ENCODE measurements around the gene KLHL17.
"Not testable (repeated sequence)": the region's sequence is repeated elsewhere in the genome, so short reads cannot be mapped to it uniquely, and the experiment has no call there.

KLHL17 gene

DNA sequence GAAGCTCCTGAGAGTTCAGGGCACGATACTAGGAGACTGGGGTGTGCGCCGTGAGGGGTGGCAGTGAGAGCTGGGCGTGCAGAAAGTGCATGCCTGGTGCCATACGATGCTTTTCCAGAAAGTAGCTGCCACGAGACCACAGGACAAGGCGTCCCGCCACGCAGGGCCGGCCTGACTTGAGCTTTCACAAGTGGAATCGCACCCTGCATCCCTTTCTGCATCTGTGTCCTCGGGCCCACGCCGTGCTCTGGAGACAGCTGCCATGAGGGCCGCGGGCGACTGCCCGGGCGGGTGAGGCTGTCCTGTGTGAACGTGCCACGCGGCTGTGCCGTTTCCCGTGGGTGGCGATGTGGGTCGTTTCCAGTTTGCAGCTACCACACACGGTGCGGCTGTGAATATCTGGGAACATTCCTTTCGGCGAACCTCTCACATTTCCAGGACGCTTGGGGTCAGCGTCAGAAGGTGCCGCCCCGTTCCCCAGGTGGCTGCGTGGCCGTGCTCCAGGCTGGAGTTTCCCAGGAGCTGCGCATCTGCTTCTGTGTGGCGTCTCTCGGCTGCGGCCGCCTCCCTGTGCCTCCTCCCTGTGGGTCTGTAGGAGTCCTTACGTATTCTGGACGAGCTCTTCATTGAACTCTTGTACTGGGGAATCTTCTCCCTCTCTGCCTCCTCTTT, 22.5 kb downstream of the KLHL17 start:
- no peak for DNase-seq

DNA sequence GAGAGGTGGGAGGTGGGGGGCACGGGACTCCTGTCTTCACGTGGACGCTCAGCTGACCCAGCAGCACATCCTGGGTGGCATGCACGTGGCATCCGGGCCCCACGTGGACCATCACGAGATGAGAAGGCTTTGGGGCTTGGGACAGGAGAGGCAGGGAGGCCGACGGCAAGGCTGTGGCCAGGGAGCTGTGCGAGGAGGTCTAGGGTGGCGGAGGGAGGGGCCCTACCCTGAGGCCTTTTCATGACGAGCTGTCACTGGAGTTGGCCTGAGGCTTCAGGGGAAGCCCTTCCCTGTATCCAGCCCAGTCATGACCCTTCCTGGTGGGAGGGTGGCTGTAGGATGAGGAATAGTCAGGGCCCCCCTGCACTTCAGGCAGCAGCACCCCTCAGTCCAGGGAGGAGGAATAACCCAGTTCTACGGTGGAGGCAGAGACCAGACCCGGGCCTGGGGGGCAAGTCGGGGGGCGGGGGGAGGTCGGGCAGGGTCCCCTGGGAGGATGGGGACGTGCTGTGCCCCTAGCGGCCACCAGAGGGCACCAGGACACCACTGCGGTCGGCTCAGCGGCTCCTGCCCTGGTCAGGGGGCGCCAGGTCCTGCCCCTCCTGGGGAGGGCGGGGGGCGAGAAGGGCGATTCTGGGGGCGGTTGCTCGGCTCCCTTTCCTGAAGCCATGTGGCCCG, 23.6 kb downstream of the KLHL17 start:
- no peak for DNase-seq

DNA sequence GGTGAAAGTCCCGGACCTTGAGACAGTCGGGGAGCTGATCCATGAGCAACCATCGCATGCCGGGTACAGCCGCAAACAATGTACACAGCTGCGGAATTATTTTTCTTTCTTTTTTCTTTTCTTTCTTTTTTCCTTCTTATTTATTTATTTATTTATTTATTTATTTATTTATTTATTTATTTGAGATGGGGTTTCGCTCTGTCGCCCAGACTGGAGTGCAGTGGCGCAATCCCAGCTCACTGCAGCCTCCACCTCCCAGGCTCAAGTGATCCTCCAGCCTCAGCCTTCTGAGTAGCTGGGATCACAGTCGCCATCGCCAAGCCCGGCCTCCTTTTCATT, 24.1 kb downstream of the KLHL17 start:
- no peak for DNase-seq

DNA sequence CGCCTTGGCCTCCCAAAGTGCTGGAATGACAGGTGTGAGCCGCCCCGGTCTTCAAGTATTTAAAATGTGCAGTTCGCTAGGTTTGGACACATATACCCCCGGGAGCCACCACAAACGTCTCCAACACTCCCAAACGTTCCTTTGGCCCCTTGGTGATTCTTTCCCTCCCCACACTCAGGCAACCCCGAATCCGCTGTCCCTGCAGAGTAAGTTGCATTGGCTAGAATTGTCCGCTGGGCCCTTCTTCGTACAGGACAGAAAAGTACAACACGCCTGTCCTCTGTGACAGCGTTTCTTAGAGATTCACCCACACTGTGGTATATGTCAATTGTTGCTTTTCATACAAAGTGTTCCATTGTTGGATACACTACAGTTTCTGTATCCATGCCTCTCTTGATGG, 24.7 kb downstream of the KLHL17 start:
- DNase-seq, result no peak

DNA sequence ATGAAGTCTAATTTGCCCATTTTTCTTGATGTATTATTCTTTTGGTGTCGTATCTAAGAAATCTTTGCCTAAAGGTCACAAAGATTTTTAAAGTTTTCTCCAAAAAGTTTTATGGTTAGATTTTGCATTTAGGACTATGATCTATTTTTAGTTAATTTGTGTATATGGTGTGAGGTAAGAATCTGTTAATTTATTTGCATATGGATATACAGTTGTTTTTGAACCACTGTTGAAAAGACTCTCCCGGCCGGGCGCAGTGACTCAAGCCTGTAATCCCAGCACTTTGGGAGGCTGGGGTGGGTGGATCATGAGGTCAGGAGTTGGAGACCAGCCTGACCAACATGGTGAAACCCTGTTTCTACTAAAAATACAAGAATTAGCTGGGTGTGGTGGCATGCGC, 27.7 kb downstream of the KLHL17 start:
- DNase-seq, result not testable (repeated sequence)

DNA sequence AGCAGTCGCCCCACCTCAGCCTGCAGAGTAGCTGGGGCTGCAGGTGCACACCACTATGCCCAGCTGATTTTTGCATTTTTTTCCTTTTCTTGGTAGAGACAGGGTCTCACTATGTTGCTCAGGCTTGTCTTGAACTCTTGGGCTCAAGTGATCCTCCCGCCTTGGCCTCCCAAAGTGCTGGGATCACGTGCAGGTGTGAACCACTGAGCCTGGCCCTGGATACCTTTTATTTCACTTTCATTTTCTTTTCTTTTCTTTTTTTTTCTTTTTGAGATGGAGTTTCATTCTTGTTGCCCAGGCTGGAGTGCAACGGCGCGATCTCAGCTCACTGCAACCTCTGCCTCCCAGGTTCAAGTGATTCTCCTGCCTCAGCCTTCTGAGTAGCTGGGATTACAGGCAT, 30.9 kb downstream of the KLHL17 start:
- not testable (repeated sequence) for DNase-seq

DNA sequence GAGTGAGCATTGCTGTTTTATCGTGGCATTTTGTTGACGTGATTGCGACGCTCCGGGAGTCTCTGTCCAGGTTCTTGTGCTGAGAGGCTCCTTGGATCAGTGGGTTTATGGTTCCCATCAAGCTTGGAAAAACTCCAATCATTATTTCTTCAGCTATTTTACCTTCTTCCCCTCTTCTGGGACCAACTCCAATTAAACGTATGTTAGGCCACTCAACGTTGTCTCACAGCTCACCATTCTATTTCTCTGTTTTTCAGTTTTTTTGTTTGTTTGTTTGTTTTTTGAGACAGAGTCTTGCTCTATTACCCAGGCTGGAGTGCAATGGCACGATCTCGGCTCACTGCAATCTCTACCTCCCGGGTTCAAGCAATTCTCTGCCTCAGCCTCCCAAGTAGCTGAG, 31.5 kb downstream of the KLHL17 start:
- no peak for DNase-seq

DNA sequence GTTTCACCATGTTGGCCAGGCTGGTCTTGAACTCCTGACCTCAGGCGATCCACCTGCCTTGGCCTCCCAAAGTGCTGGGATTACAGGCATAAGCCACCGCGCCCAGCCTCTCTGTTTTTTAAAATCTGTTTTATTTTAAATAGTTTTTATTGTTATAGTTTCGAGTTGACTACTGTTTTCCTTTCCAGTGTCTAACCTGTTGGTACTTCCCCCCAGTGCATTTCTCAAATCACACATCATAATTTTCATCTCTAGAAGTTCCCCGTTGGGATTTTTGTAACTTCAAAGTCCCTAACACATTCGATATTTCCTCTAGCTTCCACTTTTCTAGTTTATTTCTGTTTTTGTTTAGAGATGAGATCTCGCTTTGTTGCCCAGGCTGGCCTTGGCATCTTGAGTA, 32.0 kb downstream of the KLHL17 start:
- no peak for DNase-seq

DNA sequence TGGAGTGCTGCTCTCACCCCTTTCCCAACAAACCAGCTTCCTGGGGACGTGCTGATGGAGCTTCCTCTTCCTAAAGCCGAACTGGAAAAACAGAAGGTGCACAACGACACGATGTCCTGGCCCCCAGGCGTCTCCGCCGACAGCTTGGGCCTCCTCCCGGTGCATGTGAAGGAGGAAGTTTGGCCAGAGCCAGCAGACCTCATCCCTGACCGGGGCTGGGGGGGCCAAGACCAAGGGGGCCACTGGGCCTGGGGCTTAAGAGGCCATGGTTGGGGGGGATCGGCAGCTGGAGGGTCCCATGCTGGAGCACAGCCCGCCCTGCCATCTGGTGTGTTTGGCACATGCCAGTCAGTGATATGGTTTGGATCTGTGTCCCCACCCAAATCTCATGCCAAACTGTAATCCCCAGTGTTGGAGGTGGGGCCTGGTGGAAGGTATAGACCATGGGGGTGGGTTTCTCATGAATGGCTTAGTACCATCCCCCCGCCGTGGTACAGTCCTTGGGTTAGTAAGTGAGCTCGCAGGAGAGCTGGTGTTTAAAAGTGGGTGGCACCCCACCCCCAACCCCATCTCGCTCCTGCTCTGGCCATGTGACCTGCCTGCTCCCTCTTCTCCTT, 33.1 kb downstream of the KLHL17 start:
- DNase-seq, result no peak

DNA sequence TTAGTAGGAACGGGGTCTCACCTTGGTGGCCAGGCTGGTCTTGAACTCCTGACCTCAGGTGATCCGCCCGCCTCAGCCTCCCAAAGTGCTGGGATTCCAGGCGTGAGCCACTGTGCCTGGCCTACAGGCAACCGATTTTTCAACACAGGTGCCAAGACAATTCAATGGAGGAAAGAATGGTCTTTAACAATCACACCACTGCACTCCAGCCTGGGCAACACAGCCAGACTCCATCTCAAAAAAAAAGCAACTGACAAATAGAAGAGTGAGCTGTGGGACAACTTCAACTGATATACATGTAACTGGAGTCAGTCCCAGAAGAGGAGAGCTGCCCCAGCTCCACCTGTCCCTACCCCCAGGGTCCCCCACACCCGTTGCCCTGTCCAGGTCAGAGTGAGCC, 34.2 kb downstream of the KLHL17 start:
- not testable (repeated sequence) for DNase-seq

DNA sequence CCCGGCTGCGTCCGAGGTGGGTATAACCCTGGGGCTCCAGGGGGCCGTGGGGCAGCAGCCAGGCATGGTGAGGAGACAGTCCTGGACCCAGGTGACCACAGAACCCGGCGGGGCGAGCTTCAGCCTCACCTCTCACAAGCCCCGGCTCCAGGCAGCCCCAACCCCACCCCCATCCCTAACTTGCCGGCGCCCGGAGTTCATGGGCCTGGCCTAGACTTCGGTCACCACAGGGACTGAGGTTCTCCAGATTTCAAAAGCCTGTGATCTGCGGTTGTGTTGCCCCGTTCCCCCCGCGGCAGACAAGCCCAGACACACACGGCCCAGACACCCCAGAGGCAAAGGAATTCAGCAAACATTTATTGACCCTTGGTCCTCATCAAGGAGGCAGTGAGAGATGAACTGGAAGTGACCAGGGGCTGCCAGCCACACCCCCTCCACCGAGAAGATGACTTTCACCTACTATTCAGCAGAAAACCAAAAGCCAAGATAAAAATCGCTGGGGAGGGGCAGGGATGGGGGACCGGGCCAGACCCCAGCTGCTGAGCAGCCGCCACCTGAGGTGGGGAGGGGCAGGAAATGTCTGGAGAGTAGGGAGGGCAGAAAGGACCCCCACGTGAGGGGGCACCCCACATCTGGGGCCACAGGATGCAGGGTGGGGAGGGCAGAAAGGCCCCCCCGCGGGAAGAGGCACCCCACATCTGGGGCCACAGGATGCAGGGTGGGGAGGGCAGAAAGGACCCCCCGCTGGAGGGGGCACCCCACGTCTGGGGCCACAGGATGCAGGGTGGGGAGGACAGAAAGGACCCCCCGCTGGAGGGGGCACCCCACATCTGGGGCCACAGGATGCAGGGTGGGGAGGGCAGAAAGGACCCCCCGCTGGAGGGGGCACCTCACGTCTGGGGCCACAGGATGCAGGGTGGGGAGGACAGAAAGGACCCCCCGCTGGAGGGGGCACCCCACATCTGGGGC, 35.6 kb downstream of the KLHL17 start:
- no peak for DNase-seq

DNA sequence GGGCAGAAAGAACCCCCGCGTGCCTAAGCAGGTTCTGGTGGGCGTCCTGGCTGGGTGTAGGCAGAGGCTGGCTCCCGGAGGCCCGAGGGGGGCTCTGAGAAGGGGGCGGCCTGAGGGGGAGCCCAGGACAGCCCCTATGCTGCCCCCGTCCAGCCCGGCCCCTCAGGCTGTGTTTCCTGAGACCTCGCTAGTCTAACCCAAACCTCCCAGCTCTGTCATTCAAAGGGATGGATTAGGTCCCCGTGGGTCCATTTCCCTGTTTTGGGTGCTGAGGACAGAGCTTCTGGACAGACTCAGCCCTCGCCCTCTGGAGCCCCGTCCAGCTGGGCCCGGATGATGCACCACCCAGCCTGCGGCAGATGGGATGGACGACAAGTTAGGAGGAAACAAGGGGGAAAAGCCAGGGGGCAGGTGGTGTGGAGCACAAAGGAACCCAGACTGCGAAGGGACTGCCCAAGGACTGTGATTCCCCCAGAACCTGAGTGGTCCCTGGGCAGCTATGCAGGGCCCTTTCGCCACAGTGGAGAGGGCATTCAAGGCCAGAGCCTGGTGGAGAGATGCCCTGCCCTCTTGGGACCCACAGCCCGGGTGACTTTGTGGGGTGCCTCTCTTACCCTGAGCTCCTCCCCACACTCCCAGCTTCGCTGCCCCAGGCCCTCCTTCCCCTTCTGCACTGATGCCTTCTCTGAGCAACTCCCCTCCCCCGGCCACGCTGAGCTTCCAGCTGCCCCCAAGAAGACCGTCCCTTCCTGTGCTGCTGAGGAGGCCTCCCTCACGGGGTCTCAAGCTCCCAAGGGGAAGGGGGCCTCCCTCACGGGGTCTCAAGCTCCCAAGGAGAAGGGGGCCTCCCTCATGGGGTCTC, 36.7 kb downstream of the KLHL17 start:
- no peak for DNase-seq

DNA sequence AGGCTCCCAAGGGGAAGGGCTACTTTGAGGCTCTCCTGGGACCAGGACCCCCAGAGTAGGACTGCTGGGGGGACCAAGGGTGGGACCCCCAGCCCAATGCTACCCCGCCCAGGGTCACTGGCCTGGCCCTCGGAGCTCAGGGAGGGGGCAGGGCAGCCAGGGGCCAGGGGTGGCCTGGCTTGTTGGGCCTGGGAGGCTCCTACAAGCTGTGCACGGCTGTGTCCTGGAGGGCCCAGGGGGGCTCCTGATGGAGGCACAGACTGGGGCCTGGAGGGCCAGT, 37.3 kb downstream of the KLHL17 start:
- no peak for DNase-seq

DNA sequence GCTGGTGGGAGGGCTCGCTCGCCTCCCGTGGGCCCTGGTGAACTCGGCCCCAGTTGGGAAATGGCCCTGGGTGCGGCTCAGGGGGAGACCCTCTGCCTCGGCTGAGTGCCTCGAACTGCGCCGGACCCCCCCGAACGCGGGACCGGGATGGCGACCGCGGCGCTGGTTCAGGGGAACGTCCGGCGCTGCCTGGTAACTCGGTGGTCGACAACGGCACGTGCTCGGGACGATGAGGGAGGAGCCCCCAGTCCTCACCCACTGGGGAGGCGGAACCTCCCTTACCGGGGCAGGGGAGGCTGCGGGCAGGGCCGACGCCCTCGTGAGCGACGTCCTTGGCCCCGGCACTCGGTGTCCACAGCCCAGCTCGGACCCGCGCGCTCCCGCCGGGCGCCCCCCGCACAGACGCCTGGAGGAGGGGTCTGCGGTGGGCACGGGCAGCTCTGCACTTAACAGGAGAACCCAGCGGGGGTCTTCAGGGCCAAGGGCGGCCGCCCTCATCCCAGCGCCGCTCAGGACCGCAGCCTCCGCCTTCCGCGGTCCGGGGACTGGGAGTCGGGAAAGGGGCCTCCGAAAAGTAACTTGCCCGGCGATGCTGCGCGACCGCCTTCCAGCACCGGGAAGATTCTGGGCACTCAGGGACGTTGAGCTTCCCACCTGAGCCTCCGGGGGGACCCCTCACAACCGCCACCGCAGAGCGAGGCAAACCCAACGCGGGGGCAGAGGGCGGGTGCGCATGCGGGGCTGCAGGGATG, 37.8 kb downstream of the KLHL17 start:
- no peak for DNase-seq

DNA sequence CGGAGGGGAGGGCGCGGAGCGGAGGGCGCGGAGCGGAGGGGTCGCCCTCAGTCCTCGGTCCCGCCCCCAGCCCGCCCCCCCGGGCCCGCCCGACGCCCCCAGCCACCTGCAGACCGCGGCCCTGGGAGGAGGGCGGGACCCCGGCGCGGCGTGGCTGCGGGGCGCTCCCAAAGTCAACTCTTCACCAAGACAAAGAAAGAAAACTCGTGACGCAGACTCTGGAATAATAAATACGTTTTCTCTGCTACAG, 38.3 kb downstream of the KLHL17 start:
- no peak for DNase-seq

DNA sequence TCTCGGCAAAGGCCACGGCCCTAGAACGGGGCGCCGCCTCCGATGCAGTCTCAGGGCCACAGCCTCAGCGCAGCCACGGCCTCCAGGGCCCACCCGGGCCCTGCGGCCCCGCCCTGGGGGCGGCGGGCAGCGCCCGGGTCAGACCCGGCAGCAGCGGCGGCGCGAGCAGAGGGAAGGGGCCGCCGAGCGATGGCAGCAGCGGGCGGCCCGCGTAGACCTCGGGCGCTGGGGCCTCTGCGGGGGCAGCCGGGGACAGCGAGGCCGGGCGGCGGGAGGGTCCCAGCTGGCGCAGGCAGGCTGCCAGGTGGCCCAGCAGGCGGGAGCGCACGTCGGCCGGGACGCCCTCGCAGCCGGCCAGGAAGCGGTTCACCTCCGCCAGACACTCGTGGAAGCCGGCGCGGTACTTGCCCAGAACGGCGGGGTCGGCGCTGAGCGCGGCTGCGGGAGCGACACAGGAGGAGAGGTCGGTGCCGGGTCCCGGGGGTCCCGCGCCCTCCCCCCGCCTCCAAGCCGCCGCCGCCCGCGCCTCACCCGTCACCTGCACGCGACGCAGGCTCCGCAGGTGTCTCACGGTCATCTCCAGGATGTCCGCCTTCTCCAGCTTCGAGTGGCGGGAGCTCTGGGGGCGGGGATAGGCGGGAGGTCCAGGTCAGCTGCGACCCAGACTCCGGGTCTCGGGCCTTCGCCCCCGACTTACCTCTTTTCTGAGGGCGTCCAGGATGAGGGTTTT, 38.8 kb downstream of the KLHL17 start:
- no peak for DNase-seq

DNA sequence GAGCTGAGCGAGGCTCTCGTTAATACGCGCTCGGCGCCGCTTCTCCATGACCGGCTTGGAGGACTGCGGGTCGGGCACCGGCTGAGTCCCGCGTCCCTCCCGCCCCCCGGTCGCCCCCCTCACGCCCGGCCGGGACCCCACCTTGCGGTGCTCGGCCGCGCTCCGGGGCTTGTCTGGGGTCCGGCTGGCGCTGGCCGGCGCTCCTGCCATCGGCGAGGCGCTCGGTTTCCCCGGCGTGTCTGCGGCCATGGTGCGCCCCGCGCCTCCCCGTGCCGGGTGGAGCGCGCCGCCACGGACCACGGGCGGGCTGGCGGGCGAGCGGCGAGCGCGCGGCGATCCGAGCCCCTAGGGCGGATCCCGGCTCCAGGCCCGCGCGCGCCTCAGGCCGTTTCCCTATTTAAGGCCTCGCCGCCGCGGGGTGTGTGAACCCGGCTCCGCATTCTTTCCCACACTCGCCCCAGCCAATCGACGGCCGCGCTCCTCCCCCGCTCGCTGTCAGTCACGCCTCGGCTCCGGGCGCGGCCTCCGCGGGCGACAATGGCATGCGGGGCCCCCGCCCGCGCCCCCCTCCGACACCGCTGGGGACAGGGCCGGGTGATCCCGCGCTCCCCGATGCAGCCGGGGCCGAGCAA, 39.5 kb downstream of the KLHL17 start, which contains the start of gene HES4:
Gene HES4 (minus strand): TSS at position 373 of the 632 bp plus-strand sequence. CDS start 124 bp downstream, at position 249.
- DNase-seq, result no peak

DNA sequence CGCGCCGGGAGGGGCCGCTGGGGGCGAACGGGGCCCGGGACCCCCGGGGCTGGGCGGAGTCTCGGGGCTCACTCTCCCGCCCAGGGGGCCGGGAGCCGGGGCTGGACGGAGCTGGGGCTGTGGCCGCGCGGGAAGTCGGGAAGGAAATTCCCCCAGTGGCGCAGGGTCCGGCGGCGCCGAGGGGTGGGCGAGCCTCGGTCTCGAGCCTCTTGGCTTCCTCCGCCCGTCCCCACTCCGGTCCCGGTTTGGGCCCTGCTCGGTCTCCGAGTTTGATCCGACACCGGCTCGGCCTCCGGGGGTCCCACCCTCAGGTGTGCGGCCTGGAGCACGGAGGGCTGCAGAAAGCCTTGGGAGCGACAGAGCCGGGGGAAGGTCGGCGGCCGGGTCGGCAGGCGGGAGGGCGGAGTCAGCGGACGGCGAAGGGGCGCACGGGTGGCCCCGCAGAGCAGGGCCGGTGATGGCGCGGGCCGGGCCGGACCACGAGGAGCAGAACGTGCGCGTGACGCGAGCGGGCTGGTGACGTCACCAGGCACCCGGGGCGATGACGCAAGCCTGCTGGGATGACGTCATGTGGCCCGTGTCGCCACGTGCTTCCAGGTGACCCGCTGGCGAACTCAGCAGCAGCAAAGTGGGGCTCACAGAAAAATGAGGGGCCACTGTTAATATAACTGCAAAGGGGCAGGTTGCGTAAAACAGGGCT, 40.1 kb downstream of the KLHL17 start:
- DNase-seq, result no peak

DNA sequence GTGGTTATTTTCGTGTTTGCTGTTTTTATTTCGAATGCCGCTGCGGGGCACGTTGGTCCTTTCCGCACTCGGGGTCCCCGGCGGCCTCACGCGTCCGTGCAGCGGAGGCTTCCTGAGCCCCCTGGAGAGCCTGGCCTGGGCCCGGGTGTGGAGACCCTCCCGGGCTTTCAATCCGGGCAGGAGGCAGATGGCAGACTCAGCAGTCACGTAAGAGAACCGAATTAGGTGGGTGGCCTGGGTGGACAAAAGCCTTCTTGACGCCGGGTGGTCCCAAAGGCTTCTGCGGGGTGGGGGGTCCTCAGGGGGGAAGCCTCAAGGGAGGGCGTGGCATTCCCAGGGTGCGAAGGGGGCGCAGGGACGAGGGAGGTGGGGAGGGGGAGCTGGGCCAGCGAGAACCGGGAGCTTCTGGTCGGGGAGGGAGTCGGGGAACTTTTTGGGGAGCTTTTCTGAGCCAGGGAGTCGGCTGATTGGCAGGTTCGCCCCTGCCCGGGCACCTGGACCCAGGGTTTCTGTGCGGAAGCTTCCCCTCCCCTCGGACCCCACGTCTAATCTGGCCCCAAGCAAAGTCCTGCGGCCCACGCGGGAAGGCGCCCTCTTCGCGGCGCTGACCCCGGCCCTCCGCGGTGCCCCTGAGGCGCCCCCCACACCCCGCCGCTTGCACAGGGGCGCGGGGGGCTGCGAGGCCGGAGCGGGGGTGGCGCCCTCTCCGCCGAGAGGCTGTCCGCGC, 40.8 kb downstream of the KLHL17 start:
- DNase-seq, result no peak

All from NCI-H2081 treated with DMSO at 0.1 percent for 48 hours (cell line).